HEK293T (cell line): ENCODE results near the gene TNIK.
A peak's percentile ranks its signal among the peaks of the same experiment; 100 is the strongest.

Experiments used
- CTCF ChIA-PET: fragments of 350-600 bp; formaldehyde crosslinking; extraction: SDS; loops from one replicate; lab custom pipeline; 2021; ENCODE audit warnings: antibody characterized with exemption, inconsistent platforms; lab: Yijun Ruan, JAX
- POLR2A ChIA-PET: fragments of 350-600 bp; formaldehyde crosslinking; extraction: SDS; loops from one replicate; lab custom pipeline; 2020; ENCODE audit warnings: antibody characterized with exemption, inconsistent platforms; lab: Yijun Ruan, JAX
- DNase-seq: peaks from one replicate; pipeline ENCODE4 v3.0.0; 2012; ENCODE audit warnings: mixed read lengths; ENCODE audit errors: extremely low spot score
- ARNT ChIP-seq: fragments of 450-650 bp; IDR thresholded peaks from 2 replicates; pipeline ENCODE4 v1.6.1; 2017; ENCODE audit warnings: mild to moderate bottlenecking
- BHLHE40 ChIP-seq: fragments of 450-650 bp; IDR thresholded peaks from 2 replicates; pipeline ENCODE4 v1.6.1; 2016; ENCODE audit warnings: mild to moderate bottlenecking, moderate library complexity, borderline replicate concordance
- CTBP1 ChIP-seq: fragments of 450-650 bp; IDR thresholded peaks from 2 replicates; pipeline ENCODE4 v1.6.1; 2016; ENCODE audit warnings: borderline replicate concordance
- ELF4 ChIP-seq: fragments of 450-650 bp; IDR thresholded peaks from 2 replicates; pipeline ENCODE4 v1.6.1; 2017; ENCODE audit warnings: antibody characterized with exemption
- FOXA1 ChIP-seq: fragments of 450-650 bp; IDR thresholded peaks from 2 replicates; pipeline ENCODE4 v1.6.1; 2016; ENCODE audit warnings: mild to moderate bottlenecking
- FOXK2 ChIP-seq: fragments of 450-650 bp; IDR thresholded peaks from 2 replicates; pipeline ENCODE4 v1.6.1; 2016; ENCODE audit warnings: mild to moderate bottlenecking
- FOXM1 ChIP-seq: fragments of 450-650 bp; IDR thresholded peaks from 2 replicates; pipeline ENCODE4 v1.6.1; 2017; ENCODE audit warnings: mild to moderate bottlenecking, borderline replicate concordance
- HDGF ChIP-seq: fragments of 450-650 bp; IDR thresholded peaks from 2 replicates; pipeline ENCODE4 v1.6.1; 2017; ENCODE audit warnings: antibody characterized with exemption, borderline replicate concordance
- L3MBTL2 ChIP-seq: fragments of 450-650 bp; conservative IDR thresholded peaks from 2 replicates; pipeline ENCODE4 v1.6.1; 2016; ENCODE audit warnings: mild to moderate bottlenecking
- LEF1 ChIP-seq: fragments of 450-650 bp; IDR thresholded peaks from 2 replicates; pipeline ENCODE4 v1.6.1; 2017; ENCODE audit warnings: mild to moderate bottlenecking, borderline replicate concordance
- NFRKB ChIP-seq: fragments of 450-650 bp; IDR thresholded peaks from 2 replicates; pipeline ENCODE4 v1.6.1; 2016; ENCODE audit warnings: mild to moderate bottlenecking, moderate library complexity
- PKNOX1 ChIP-seq: fragments of 450-650 bp; IDR thresholded peaks from 2 replicates; pipeline ENCODE4 v1.6.1; 2016
- SP1 ChIP-seq: fragments of 450-650 bp; IDR thresholded peaks from 2 replicates; pipeline ENCODE4 v1.6.1; 2017
- SUZ12 ChIP-seq: fragments of 450-650 bp; IDR thresholded peaks from 2 replicates; pipeline ENCODE4 v1.6.1; 2016; ENCODE audit warnings: mild to moderate bottlenecking
- TARDBP ChIP-seq: fragments of 450-650 bp; IDR thresholded peaks from 2 replicates; pipeline ENCODE4 v1.6.1; 2016
- ZNF384 ChIP-seq: fragments of 450-650 bp; IDR thresholded peaks from 2 replicates; pipeline ENCODE4 v1.6.1; 2016

The TNIK gene

GRCh38 chr3:171200052-171200749 is 260.0 kb downstream of the TNIK start:
- DNase-seq = no peak
- POLR2A ChIA-PET = no interaction called here
- CTCF ChIA-PET = no interaction called here
- TF ChIP-seq FOXA1 (no peak), HDGF (no peak)

- ChIA-PET POLR2A (no interaction called here), CTCF (no interaction called here)
- DNase-seq = no peak
- TF ChIP-seq ELF4 (no peak), BHLHE40 (no peak), FOXK2 (no peak), CTBP1 (no peak), LEF1 (no peak), FOXA1 (no peak), ARNT (no peak), TARDBP (no peak), PKNOX1 (no peak), ZNF384 (no peak), SP1 (no peak), HDGF (no peak), L3MBTL2 (no peak), NFRKB (no peak), FOXM1 (no peak), SUZ12 (no peak)
Observed at GRCh38 chr3:171199473-171199829, 260.8 kb downstream of the TNIK start.

GRCh38 chr3:171198781-171199472 is 261.3 kb downstream of the TNIK start:
- POLR2A ChIA-PET = no interaction called here
- CTCF ChIA-PET = no interaction called here
- TF ChIP-seq ELF4 (no peak), ZNF384 (peak; percentile 76), L3MBTL2 (no peak), TARDBP (no peak)
- DNase-seq = no peak

- TF ChIP-seq ELF4 (no peak), FOXA1 (no peak), BHLHE40 (no peak), NFRKB (no peak), LEF1 (no peak), PKNOX1 (no peak), ARNT (no peak)
- no peak for DNase-seq
- POLR2A ChIA-PET = no interaction called here
- CTCF ChIA-PET = no interaction called here
Observed at GRCh38 chr3:171195686-171196085, 264.5 kb downstream of the TNIK start.

GRCh38 chr3:171194965-171195364 is 265.2 kb downstream of the TNIK start:
- DNase-seq = no peak
- POLR2A ChIA-PET = no interaction called here
- CTCF ChIA-PET = no interaction called here
- no peak for TF ChIP-seq PKNOX1
- no peak for TF ChIP-seq ELF4
- TF ChIP-seq HDGF = no peak

GRCh38 chr3:171193693-171194092 is 266.5 kb downstream of the TNIK start:
- ChIA-PET CTCF (no interaction called here), POLR2A (no interaction called here)
- DNase-seq = no peak
- TF ChIP-seq CTBP1 (no peak), ARNT (no peak), SP1 (no peak), SUZ12 (no peak), LEF1 (no peak), TARDBP (no peak), L3MBTL2 (no peak), FOXM1 (no peak), NFRKB (no peak), HDGF (no peak), ELF4 (no peak), FOXA1 (no peak), BHLHE40 (no peak), PKNOX1 (no peak), FOXK2 (no peak), ZNF384 (no peak)
